GM23338 (cell line): Measurements from ENCODE around the gene ING5. TPM values are rescaled to one million over a fixed set of nuclear protein-coding genes. Genes with fewer than 3 reads are reported as not detected.
"Not testable (repeated sequence)": the region's sequence is repeated elsewhere in the genome, so short reads cannot be mapped to it uniquely, and the experiment has no call there.

Experiments
- ATAC-seq: fragments of 200-7000 bp; cut with Tn5 transposase; 3 replicates; pipeline ENCODE4 v1.9.1; 2020
- DNase-seq: peaks from one replicate; pipeline ENCODE4 v3.0.0-alpha.2; 2015; ENCODE audit warnings: low spot score
- H2AFZ ChIP-seq: fragments of 200-600 bp; sonication (generic); 2 replicates; pipeline ENCODE4 v1.8.0; 2016; ENCODE audit warnings: antibody characterized with exemption, mild to moderate bottlenecking, moderate library complexity
- H3F3A ChIP-seq: fragments of 200-600 bp; sonication (generic); replicated peaks from 2 replicates; pipeline ENCODE4 v1.8.0; 2017; ENCODE audit warnings: antibody characterized with exemption, mixed run types, low read depth
- H3K27ac ChIP-seq: fragments of 200-600 bp; sonication (generic); 2 replicates; pipeline ENCODE4 v1.6.1; 2016; ENCODE audit warnings: low read depth
- H3K27me3 ChIP-seq: fragments of 200-600 bp; sonication (generic); 2 replicates; pipeline ENCODE4 v1.8.0; 2016; ENCODE audit warnings: mild to moderate bottlenecking, mixed run types, moderate library complexity; ENCODE audit not compliant: insufficient read depth
- H3K36me3 ChIP-seq: fragments of 200-600 bp; sonication (generic); 2 replicates; pipeline ENCODE4 v1.8.0; 2016; ENCODE audit warnings: mild to moderate bottlenecking; ENCODE audit not compliant: insufficient read depth
- H3K4me1 ChIP-seq: fragments of 200-600 bp; sonication (generic); 2 replicates; pipeline ENCODE4 v1.8.0; 2016; ENCODE audit warnings: mild to moderate bottlenecking, moderate library complexity; ENCODE audit not compliant: insufficient read depth
- H3K4me2 ChIP-seq: fragments of 200-600 bp; sonication (generic); 2 replicates; pipeline ENCODE4 v1.7.1; 2017; ENCODE audit warnings: mixed run types
- H3K4me3 ChIP-seq: fragments of 200-600 bp; sonication (generic); 2 replicates; pipeline ENCODE4 v1.6.1; 2016; ENCODE audit warnings: mixed run types
- H3K79me2 ChIP-seq: fragments of 200-600 bp; sonication (generic); replicated peaks from 2 replicates; pipeline ENCODE4 v1.8.0; 2017; ENCODE audit warnings: mild to moderate bottlenecking; ENCODE audit not compliant: insufficient read depth
- H3K9me2 ChIP-seq: fragments of 200-600 bp; sonication (generic); 2 replicates; pipeline ENCODE4 v1.8.0; 2017; ENCODE audit not compliant: insufficient read depth
- H4K20me1 ChIP-seq: fragments of 200-600 bp; sonication (generic); replicated peaks from 2 replicates; pipeline ENCODE4 v1.8.0; 2017; ENCODE audit warnings: mild to moderate bottlenecking; ENCODE audit not compliant: insufficient read depth
- H3K27ac Mint-ChIP-seq: 2 replicates; pipeline ENCODE4 v1.8.0; 2020; ENCODE audit warnings: inconsistent platforms, mild to moderate bottlenecking, moderate library complexity, mixed read lengths
- H3K27me3 Mint-ChIP-seq: 3 replicates; pipeline ENCODE4 v1.8.0; 2022; ENCODE audit warnings: low read depth, mild to moderate bottlenecking, moderate library complexity, mixed read lengths, inconsistent platforms; ENCODE audit not compliant: insufficient read depth, poor library complexity
- H3K36me3 Mint-ChIP-seq: 3 replicates; pipeline ENCODE4 v1.8.0; 2021; ENCODE audit warnings: low read depth, mild to moderate bottlenecking, inconsistent platforms, moderate library complexity, mixed read lengths
- H3K4me1 Mint-ChIP-seq: 3 replicates; pipeline ENCODE4 v1.8.0; 2020; ENCODE audit warnings: mild to moderate bottlenecking, inconsistent platforms, mixed read lengths
- H3K4me3 Mint-ChIP-seq: 3 replicates; pipeline ENCODE4 v1.8.0; 2021; ENCODE audit warnings: moderate library complexity, mild to moderate bottlenecking, inconsistent platforms, mixed read lengths
- H3K9me3 Mint-ChIP-seq: 3 replicates; pipeline ENCODE4 v1.8.0; 2020; ENCODE audit warnings: moderate library complexity, mild to moderate bottlenecking, inconsistent platforms, mixed read lengths
- CTCF ChIP-seq, 2 experiments: fragments of 200-600 bp in 1 of 2; sonication (generic) in 1 of 2; conservative IDR thresholded peaks; 2 replicates each; pipeline versions ENCODE4 v1.5.1 to v1.6.1; 2016 to 2017; ENCODE audit warnings: antibody characterized with exemption in 2 of 2, low read depth in 2 of 2, mild to moderate bottlenecking in 2 of 2, moderate library complexity in 1 of 2
- EZH2 ChIP-seq: fragments of 200-600 bp; sonication (generic); IDR thresholded peaks from one replicate; pipeline ENCODE4 v1.8.0; 2017; ENCODE audit warnings: antibody characterized with exemption, mild to moderate bottlenecking, low read depth; ENCODE audit not compliant: unreplicated experiment
- JUNB ChIP-seq: IDR thresholded peaks from one replicate; pipeline ENCODE4 v1.6.1; 2016; ENCODE audit warnings: antibody characterized with exemption; ENCODE audit not compliant: unreplicated experiment
- NANOG ChIP-seq: IDR thresholded peaks from 2 replicates; pipeline ENCODE4 v1.6.1; 2016; ENCODE audit warnings: antibody characterized with exemption, borderline replicate concordance
- STAT1 ChIP-seq: IDR thresholded peaks from one replicate; pipeline ENCODE4 v1.6.1; 2016; ENCODE audit warnings: antibody characterized with exemption; ENCODE audit not compliant: unreplicated experiment
- polyA plus RNA-seq: library from polyadenylated mRNA; unstranded; fragments of >200 nt; fragmentation: Nextera tagmentation; extraction: Ambion mirVana; gene quantifications from 2 replicates; pipeline ENCODE4 v1.2.1, GENCODE V29; 2016
- total RNA-seq: library from RNA; depleted of rRNA; stranded (reverse); fragments of >200 nt; shearing (Covaris generic); gene quantifications from 2 replicates; pipeline ENCODE4 v1.2.3, GENCODE V29; 2014

Gene ING5
- total and polyA plus RNA-seq, 2 experiments from 2014 or later = 25.7 to 42.5 TPM

- Histone ChIP-seq H3K27me3 (no peaks in the 10 kb centered on the region), H4K20me1 (peaks cover 8% of the 10 kb centered on the region; the same call in 1 of the 2 replicates), H3F3A (peaks cover 8% of the 10 kb centered on the region), H3K9me2 (no peaks in the 10 kb centered on the region), H3K4me2 (no peak overlapping the region), H3K36me3 (peaks cover 15% of the 10 kb centered on the region), H3K27ac (no peak overlapping the region), H3K4me1 (no peaks in the 10 kb centered on the region), H3K4me3 (no peak overlapping the region), H3K79me2 (no peaks in the 10 kb centered on the region), H2AFZ (no peak overlapping the region)
- peaks cover 63% of the 10 kb centered on the region for H3K36me3 Mint-ChIP-seq
- H3K4me3 Mint-ChIP-seq = no peak overlapping the region
- H3K4me1 Mint-ChIP-seq = no peaks in the 10 kb centered on the region; the same call in 2 of the 3 replicates
- TF ChIP-seq CTCF (conservative IDR thresholded peaks at IDR 0.05; ENCODE audit: low read depth in 2 of 2) (peak; percentile 50 to 81), STAT1 (no peak), JUNB (no peak)
- ATAC-seq = peak; percentile 75
- H3K27ac Mint-ChIP-seq = no peak overlapping the region
- H3K27me3 Mint-ChIP-seq = peaks cover 10% of the 10 kb centered on the region
- H3K9me3 Mint-ChIP-seq = no peaks in the 10 kb centered on the region; the same call in 2 of the 3 replicates
- peak; percentile 82 for DNase-seq
These were observed 42.6 kb upstream of the ING5 start for GRCh38 chr2:241659150-241659739.

- ATAC-seq = no peak
- peaks cover 12% of the 10 kb centered on the region for H3K27me3 Mint-ChIP-seq
These were observed 41.1 kb upstream of the ING5 start for GRCh38 chr2:241660593-241661213.

GRCh38 chr2:241662731-241663130 lies 39.1 kb upstream of the ING5 start:
- not testable (repeated sequence) for H3K27me3 ChIP-seq, H3K79me2 ChIP-seq, H3K4me2 ChIP-seq, H3K4me3 Mint-ChIP-seq, H3K4me1 Mint-ChIP-seq, H3K9me3 Mint-ChIP-seq, ATAC-seq, H3K4me1 ChIP-seq, H3K9me2 ChIP-seq, DNase-seq, H3K4me3 ChIP-seq, H3K27ac Mint-ChIP-seq, H3K27ac ChIP-seq, H2AFZ ChIP-seq, H4K20me1 ChIP-seq
- Mint-ChIP-seq H3K36me3 (peaks cover 46% of the 10 kb centered on the region), H3K27me3 (peaks cover 14% of the 10 kb centered on the region)
- H3K36me3 ChIP-seq = peaks cover 10% of the 10 kb centered on the region
- H3F3A ChIP-seq = peaks cover 10% of the 10 kb centered on the region

More at GRCh38 chr2:241660593-241661213, 41.1 kb upstream of the ING5 start:
- no peak overlapping the region for H3K4me2 ChIP-seq
- H3K4me1 ChIP-seq = no peaks in the 10 kb centered on the region
- Mint-ChIP-seq H3K27ac (no peak overlapping the region), H3K36me3 (peaks cover 48% of the 10 kb centered on the region), H3K9me3 (no peaks in the 10 kb centered on the region; the same call in 1 of the 3 replicates), H3K4me1 (peaks cover 2% of the 10 kb centered on the region; the same call in 2 of the 3 replicates), H3K4me3 (no peak overlapping the region; the same call in 2 of the 3 replicates)
- no peak overlapping the region for H3K4me3 ChIP-seq
- no peaks in the 10 kb centered on the region for H3K79me2 ChIP-seq
- TF ChIP-seq CTCF (conservative IDR thresholded peaks at IDR 0.05; ENCODE audit: low read depth in 2 of 2) (no peak), EZH2 (no peak), NANOG (no peak)
- no peaks in the 10 kb centered on the region for H3K9me2 ChIP-seq
- H4K20me1 ChIP-seq = peaks cover 13% of the 10 kb centered on the region
- H2AFZ ChIP-seq = no peak overlapping the region
- H3K36me3 ChIP-seq = peaks cover 10% of the 10 kb centered on the region
- no peak for DNase-seq
- H3K27me3 ChIP-seq = no peaks in the 10 kb centered on the region
- peaks cover 8% of the 10 kb centered on the region for H3F3A ChIP-seq
- H3K27ac ChIP-seq = no peak overlapping the region
